Memory B cell (primary cell): ENCODE results near the gene BRICD5.
A peak's percentile ranks its signal among the peaks of the same experiment; 100 is the strongest.

ENCODE experiments used
- ATAC-seq: fragments of 150-1000 bp; cut with Tn5 transposase; 2 replicates; pipeline ENCODE4 v1.10.0; 2021; ENCODE audit warnings: low read depth, mild to moderate bottlenecking, moderate library complexity
- DNase-seq, 2 donors: peaks; one replicate each; pipeline ENCODE4 v3.0.0; 2022; ENCODE audit warnings: low spot score in 2 of 2
- H3K27ac Mint-ChIP-seq: one replicate; pipeline ENCODE4 v1.8.0; 2022; ENCODE audit warnings: mild to moderate bottlenecking, moderate library complexity, mixed read lengths
- H3K27me3 Mint-ChIP-seq: one replicate; pipeline ENCODE4 v1.8.0; 2022; ENCODE audit warnings: mixed read lengths
- H3K36me3 Mint-ChIP-seq: one replicate; pipeline ENCODE4 v1.8.0; 2022; ENCODE audit warnings: mild to moderate bottlenecking, mixed read lengths
- H3K4me1 Mint-ChIP-seq: one replicate; pipeline ENCODE4 v1.8.0; 2022; ENCODE audit warnings: mixed read lengths
- H3K4me3 Mint-ChIP-seq: one replicate; pipeline ENCODE4 v1.8.0; 2022; ENCODE audit warnings: mild to moderate bottlenecking, moderate library complexity, mixed read lengths
- H3K9me3 Mint-ChIP-seq: one replicate; pipeline ENCODE4 v1.8.0; 2022; ENCODE audit warnings: mixed read lengths

Gene BRICD5

GRCh38 chr16:2171601-2172178, 39.0 kb downstream of the BRICD5 start:
- ATAC-seq (no peak), DNase-seq (no peak)
- Mint-ChIP-seq H3K4me3 (no peak overlapping the region), H3K9me3 (no peaks in the 10 kb centered on the region), H3K27ac (no peak overlapping the region), H3K36me3 (peaks cover 14% of the 10 kb centered on the region), H3K4me1 (no peaks in the 10 kb centered on the region), H3K27me3 (no peaks in the 10 kb centered on the region)

DNA sequence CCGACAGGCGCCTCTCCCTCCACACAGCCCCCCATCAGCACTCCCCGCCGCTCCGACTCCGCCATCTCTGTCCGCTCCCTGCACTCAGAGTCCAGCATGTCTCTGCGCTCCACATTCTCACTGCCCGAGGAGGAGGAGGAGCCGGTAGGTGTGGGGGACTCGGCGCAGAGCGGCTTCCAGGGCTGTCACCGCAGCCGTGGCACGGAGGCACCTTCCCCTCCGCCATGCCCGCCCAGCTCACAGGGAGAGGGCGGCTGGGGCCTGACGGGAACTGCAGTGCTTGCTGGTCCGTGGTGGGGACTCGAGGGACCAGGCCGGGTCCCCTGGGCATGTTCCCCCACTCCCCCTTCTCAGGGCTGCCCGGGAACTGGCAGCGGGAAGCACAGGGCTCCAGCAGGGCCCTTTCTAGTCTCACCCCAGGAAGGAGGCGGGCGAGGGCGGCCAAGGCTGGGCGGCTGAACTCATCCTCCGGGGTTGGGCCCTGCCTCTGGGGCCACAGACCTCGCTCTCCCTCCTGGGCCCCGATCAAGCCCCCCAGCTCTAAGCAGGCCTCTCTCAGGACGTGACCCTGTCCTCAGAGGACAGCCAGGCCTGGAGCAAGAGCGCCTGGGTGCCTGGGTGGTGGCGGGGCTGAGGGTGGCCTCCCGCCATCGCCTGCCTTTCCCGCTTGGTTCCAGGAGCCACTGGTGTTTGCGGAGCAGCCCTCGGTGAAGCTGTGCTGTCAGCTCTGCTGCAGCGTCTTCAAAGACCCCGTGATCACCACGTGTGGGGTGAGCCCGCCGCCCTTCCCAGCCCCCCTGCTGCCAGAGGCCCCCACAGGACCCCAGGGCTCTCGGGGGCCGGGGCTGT, 39.9 kb downstream of the BRICD5 start:
- DNase-seq (no peak), ATAC-seq (no peak)
- no peak overlapping the region for H3K27ac Mint-ChIP-seq
- H3K9me3 Mint-ChIP-seq = no peaks in the 10 kb centered on the region
- H3K36me3 Mint-ChIP-seq = peaks cover 18% of the 10 kb centered on the region
- no peak overlapping the region for H3K4me3 Mint-ChIP-seq
- no peaks in the 10 kb centered on the region for H3K27me3 Mint-ChIP-seq
- no peaks in the 10 kb centered on the region for H3K4me1 Mint-ChIP-seq

- no peaks in the 10 kb centered on the region for H3K4me1 Mint-ChIP-seq
- H3K27ac Mint-ChIP-seq = no peak overlapping the region
- no peak overlapping the region for H3K4me3 Mint-ChIP-seq
- no peaks in the 10 kb centered on the region for H3K9me3 Mint-ChIP-seq
- DNase-seq (no peak), ATAC-seq (no peak)
- H3K27me3 Mint-ChIP-seq = no peaks in the 10 kb centered on the region
- peaks cover 18% of the 10 kb centered on the region for H3K36me3 Mint-ChIP-seq
Observed at GRCh38 chr16:2170080-2170479, 40.6 kb downstream of the BRICD5 start.

- no peak for DNase-seq
- H3K27me3 Mint-ChIP-seq = no peaks in the 10 kb centered on the region
- H3K9me3 Mint-ChIP-seq = no peaks in the 10 kb centered on the region
- peaks cover 2% of the 10 kb centered on the region for H3K4me1 Mint-ChIP-seq
- ATAC-seq = no peak
- H3K27ac Mint-ChIP-seq = no peak overlapping the region
- peaks cover 8% of the 10 kb centered on the region for H3K36me3 Mint-ChIP-seq
- H3K4me3 Mint-ChIP-seq = no peak overlapping the region
Observed at GRCh38 chr16:2167068-2167638, 43.5 kb downstream of the BRICD5 start.

DNA sequence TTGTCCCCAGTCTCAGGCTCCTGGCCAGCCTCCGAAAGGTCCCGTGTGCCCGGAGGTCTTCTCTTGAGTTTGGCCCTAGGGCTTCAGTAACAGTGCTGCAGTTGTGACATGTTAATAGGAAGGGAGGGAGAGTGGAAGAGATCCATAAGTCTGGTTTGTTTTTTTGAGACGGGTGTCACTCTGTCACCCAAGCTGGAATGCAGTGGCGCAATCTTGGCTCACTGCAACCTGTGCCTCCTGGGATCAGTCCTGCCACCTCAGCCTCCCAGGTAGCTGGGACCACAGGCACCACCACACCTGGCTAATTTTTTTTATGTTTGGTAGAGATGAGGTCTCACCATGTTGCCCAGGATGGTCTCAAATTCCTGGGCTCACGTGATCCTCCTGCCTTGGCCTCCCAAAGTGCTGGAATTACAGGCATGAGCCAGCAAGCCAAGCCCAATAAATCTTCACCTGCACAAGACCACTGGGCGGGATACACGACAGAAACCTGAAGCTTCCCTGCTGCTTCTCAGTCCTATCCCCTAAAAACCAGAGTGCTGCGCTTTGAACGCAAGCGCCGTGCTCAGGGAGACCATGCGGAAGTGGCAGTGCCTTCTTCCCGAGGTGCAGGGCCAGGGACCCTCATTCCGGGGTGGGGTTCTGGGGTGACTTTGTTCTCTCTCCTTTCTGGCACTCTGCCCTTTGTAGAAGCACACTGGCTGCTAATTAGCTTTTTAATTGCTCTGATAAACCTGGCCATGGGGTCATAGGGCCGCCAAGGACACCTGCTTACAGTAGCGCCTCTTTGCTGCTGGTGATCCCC, 44.2 kb downstream of the BRICD5 start:
- peaks cover 6% of the 10 kb centered on the region for H3K4me1 Mint-ChIP-seq
- DNase-seq (no peak), ATAC-seq (no peak)
- no peak overlapping the region for H3K27ac Mint-ChIP-seq
- H3K9me3 Mint-ChIP-seq = no peaks in the 10 kb centered on the region
- H3K36me3 Mint-ChIP-seq = peaks cover 8% of the 10 kb centered on the region
- H3K4me3 Mint-ChIP-seq = no peak overlapping the region
- H3K27me3 Mint-ChIP-seq = no peaks in the 10 kb centered on the region

DNA sequence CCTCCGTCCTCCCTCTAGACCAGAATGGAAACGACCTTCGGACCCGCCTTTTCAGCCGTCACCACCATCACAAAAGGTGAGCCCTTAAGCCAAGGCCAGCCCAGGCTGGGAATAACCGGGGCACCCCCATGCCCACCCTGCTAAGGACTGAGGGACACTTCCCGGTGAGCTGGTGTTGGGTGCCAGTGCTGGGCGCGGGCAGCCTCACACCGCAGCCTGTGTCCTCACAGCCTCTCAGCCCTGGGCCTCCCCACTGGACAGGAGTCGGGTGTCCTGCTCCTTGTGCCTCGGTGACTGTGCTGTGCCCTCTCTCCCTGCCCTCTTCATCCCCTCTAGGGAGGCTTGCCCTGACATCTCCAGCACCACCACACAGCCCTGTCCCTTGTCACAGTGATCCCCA, 44.8 kb downstream of the BRICD5 start:
- DNase-seq (no peak), ATAC-seq (no peak)
- Mint-ChIP-seq H3K9me3 (no peaks in the 10 kb centered on the region), H3K27ac (no peak overlapping the region), H3K36me3 (peaks cover 8% of the 10 kb centered on the region), H3K4me1 (peaks cover 9% of the 10 kb centered on the region), H3K27me3 (no peaks in the 10 kb centered on the region), H3K4me3 (no peak overlapping the region)

DNA sequence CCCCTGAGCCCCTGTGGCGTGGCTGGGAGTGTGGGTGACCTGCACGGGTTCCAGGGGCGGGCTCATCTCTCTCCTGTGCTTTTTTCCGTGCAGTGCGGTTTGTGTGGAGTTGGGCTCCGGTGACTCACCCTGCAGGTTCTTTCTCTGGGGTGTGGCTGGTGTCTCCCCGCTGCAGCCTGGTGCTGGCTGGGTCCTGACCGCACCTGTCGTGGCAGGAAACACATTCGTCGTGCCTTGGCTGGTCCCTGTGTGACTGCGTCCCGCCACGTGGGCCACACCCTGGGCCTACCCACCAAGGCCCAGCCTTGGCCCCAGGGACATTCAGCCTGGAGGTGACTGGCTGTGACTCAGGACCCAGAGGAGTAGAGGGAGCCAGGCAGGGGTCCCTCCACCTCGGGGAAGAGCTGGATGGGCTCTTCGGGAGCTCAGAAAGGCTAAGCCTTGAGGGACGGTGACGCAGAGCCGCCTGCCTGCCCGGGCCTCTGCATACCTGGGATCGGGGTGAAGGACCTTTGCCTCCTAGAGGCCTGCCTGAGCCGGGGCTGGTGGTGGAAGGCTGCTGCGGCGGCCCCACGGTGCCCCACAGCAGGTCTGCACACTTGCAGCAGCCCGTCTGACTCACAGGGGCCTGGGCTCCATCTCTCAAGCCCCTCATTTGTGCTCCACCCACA, 47.3 kb downstream of the BRICD5 start:
- Mint-ChIP-seq H3K9me3 (no peaks in the 10 kb centered on the region), H3K4me1 (peaks cover 20% of the 10 kb centered on the region), H3K4me3 (no peak overlapping the region), H3K27me3 (no peaks in the 10 kb centered on the region), H3K27ac (peak overlapping the region; percentile 51), H3K36me3 (peaks cover 8% of the 10 kb centered on the region)
- no peak for ATAC-seq
- no peak for DNase-seq

DNA sequence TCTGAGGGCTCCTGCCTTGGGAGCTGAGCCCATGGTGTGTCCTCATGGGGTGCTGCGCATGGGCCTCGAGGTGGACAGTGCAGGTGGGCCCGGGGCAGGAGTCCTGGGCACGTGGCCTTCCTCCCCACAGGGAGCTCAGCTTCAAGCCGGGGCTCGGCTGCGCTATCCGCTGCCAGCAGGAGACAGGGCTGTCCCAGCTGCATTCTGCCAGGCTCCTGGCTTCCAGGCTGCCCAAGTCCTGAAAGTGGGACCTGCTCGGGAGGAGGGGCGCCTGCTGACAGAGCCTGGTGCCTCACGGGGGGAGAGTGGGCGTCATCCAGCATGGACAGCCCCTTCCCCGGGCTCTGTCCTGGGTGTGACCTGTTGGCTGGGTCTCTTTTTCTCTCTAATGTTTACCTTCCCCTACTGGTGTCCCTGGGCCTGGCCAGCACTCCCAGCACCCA, 48.0 kb downstream of the BRICD5 start:
- Mint-ChIP-seq H3K36me3 (peaks cover 6% of the 10 kb centered on the region), H3K4me1 (peaks cover 26% of the 10 kb centered on the region), H3K27ac (no peak overlapping the region), H3K27me3 (no peaks in the 10 kb centered on the region), H3K9me3 (no peaks in the 10 kb centered on the region), H3K4me3 (no peak overlapping the region)
- ATAC-seq (no peak), DNase-seq (no peak)

GRCh38 chr16:2161911-2162310, 48.8 kb downstream of the BRICD5 start:
- Mint-ChIP-seq H3K4me3 (no peak overlapping the region), H3K27ac (peak overlapping the region; percentile 90), H3K36me3 (peaks cover 4% of the 10 kb centered on the region), H3K9me3 (no peaks in the 10 kb centered on the region), H3K27me3 (no peaks in the 10 kb centered on the region), H3K4me1 (peaks cover 32% of the 10 kb centered on the region)
- DNase-seq (no peak), ATAC-seq (no peak)

DNA sequence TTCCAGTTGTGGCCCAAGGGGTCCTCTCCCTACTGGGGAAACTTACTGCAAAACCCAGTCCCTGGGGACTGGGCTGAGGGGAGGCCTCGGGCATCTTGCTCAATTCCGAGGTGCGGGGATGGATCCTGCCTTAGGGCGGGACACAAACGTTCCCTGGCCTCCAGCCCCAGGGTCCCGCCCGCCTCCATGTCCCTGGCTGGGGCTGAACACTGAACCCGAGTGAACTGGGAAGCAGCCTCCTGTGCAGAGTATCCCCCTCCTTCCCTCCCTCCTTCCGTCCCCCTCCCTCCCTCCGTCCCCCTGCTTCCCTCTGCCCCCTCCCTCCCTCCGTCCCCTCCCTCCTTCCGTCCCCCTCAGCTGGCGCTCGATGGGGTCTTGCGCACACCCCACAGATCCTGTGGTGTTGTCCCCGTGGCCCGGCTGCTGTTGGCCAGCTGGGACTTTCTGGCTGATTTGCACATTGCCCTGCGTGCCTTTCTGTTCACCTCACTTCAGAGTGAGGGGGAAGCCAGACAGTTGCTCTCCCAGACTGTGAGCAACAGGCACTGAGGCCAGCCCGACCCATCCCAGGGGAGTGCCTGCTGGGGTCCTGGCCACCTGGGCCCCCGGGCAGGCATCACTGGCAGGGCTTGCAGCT, 49.6 kb downstream of the BRICD5 start:
- peak overlapping the region; percentile 55 for H3K27ac Mint-ChIP-seq
- peak; percentile 43 for ATAC-seq

More for the DNA sequence above, 49.6 kb downstream of the BRICD5 start:
- Mint-ChIP-seq H3K4me1 (peaks cover 40% of the 10 kb centered on the region), H3K27me3 (no peaks in the 10 kb centered on the region), H3K4me3 (peak overlapping the region; percentile 65), H3K36me3 (peaks cover 1% of the 10 kb centered on the region), H3K9me3 (no peaks in the 10 kb centered on the region)
- no peak for DNase-seq
